Measurements from ENCODE around the gene RASA1.
"Not testable (repeated sequence)": the region's sequence is repeated elsewhere in the genome, so short reads cannot be mapped to it uniquely, and the experiment has no call there.

RASA1 gene

GRCh38 chr5:87267574-87268125, at the start of gene RASA1:
Gene RASA1 (plus strand): TSS chr5:87267883. CDS start chr5:87268452, 569 bp downstream.
- DNase-seq, result peak; percentile 78 to 86

GRCh38 chr5:87229780-87230179, 37.9 kb upstream of the RASA1 start:
- no peak for DNase-seq

GRCh38 chr5:87231037-87231808, 36.5 kb upstream of the RASA1 start:
- no peak for DNase-seq

GRCh38 chr5:87233143-87233542, 34.5 kb upstream of the RASA1 start:
- DNase-seq, result no peak

GRCh38 chr5:87241555-87241954, 26.1 kb upstream of the RASA1 start:
- DNase-seq, result no peak

- no peak for DNase-seq
Observed at GRCh38 chr5:87242242-87242641, 25.4 kb upstream of the RASA1 start.

- DNase-seq, result no peak
Observed at GRCh38 chr5:87243161-87243844, 24.4 kb upstream of the RASA1 start.

GRCh38 chr5:87245451-87245850, 22.2 kb upstream of the RASA1 start:
- DNase-seq, result no peak

GRCh38 chr5:87246061-87246460, 21.6 kb upstream of the RASA1 start:
- DNase-seq, result no peak

- no peak for DNase-seq
Observed at GRCh38 chr5:87252283-87252605, 15.4 kb upstream of the RASA1 start.

- DNase-seq, result no peak
Observed at GRCh38 chr5:87254035-87254434, 13.6 kb upstream of the RASA1 start.

- no peak for DNase-seq
Observed at GRCh38 chr5:87258507-87258906, 9.2 kb upstream of the RASA1 start.

GRCh38 chr5:87260604-87261192, 7.0 kb upstream of the RASA1 start:
- no peak for DNase-seq

- DNase-seq, result no peak
Observed at GRCh38 chr5:87263498-87263897, 4.2 kb upstream of the RASA1 start.

- DNase-seq, result no peak
Observed at GRCh38 chr5:87266914-87267573, 639 bp upstream of the RASA1 start.

GRCh38 chr5:87268126-87268969, 665 bp downstream of the RASA1 start:
- peak; percentile 66 to 74 for DNase-seq

GRCh38 chr5:87268970-87269377, 1.3 kb downstream of the RASA1 start:
- DNase-seq, result no peak

- DNase-seq, result not testable (repeated sequence)
Observed at GRCh38 chr5:87270888-87271287, 3.2 kb downstream of the RASA1 start.

GRCh38 chr5:87276655-87277054, 9.0 kb downstream of the RASA1 start:
- DNase-seq, result no peak

GRCh38 chr5:87277279-87277835, 9.7 kb downstream of the RASA1 start:
- no peak for DNase-seq

- no peak for DNase-seq
Observed at GRCh38 chr5:87278590-87279100, 11.0 kb downstream of the RASA1 start.

GRCh38 chr5:87282269-87282668, 14.6 kb downstream of the RASA1 start:
- no peak for DNase-seq

Data from stimulated activated CD4-positive, alpha-beta T cell treated with anti-CD3 and anti-CD28 coated beads, Interleukin-4, amount 100 ng/mL, for 4 hours (primary cell).